ENCODE data around the gene ABHD16B.
"Not testable (repeated sequence)": the region's sequence is repeated elsewhere in the genome, so short reads cannot be mapped to it uniquely, and the experiment has no call there.

The ABHD16B gene

GRCh38 chr20:63834491-63834880, 26.8 kb upstream of the ABHD16B start:
- no peak for DNase-seq (ENCODE audit: low read depth in 4 of 4, low spot score in 1 of 4)

GRCh38 chr20:63835021-63835858, 26.1 kb upstream of the ABHD16B start:
- DNase-seq (ENCODE audit: low read depth in 4 of 4, low spot score in 1 of 4) = no peak

GRCh38 chr20:63836458-63837344, 24.6 kb upstream of the ABHD16B start:
- no peak for DNase-seq (ENCODE audit: low read depth in 4 of 4, low spot score in 1 of 4)

- no peak for DNase-seq (ENCODE audit: low read depth in 4 of 4, low spot score in 1 of 4)
Observed at GRCh38 chr20:63837479-63837878, 23.8 kb upstream of the ABHD16B start.

- no peak for DNase-seq (ENCODE audit: low read depth in 4 of 4, low spot score in 1 of 4)
Observed at GRCh38 chr20:63839620-63840019, 21.7 kb upstream of the ABHD16B start.

GRCh38 chr20:63840405-63840828, 20.9 kb upstream of the ABHD16B start:
- DNase-seq (ENCODE audit: low read depth in 4 of 4, low spot score in 1 of 4) = no peak

GRCh38 chr20:63842258-63842657, 19.0 kb upstream of the ABHD16B start:
- DNase-seq (ENCODE audit: low read depth in 4 of 4, low spot score in 1 of 4) = no peak

- DNase-seq (ENCODE audit: low read depth in 4 of 4, low spot score in 1 of 4) = no peak
Observed at GRCh38 chr20:63843222-63843621, 18.1 kb upstream of the ABHD16B start.

GRCh38 chr20:63843778-63844177, 17.5 kb upstream of the ABHD16B start:
- no peak for DNase-seq (ENCODE audit: low read depth in 4 of 4, low spot score in 1 of 4)

- DNase-seq (ENCODE audit: low read depth in 4 of 4, low spot score in 1 of 4) = no peak
Observed at GRCh38 chr20:63844511-63844991, 16.7 kb upstream of the ABHD16B start.

GRCh38 chr20:63846128-63846771, 15.0 kb upstream of the ABHD16B start:
- no peak for DNase-seq (ENCODE audit: low read depth in 4 of 4, low spot score in 1 of 4)

- no peak for DNase-seq (ENCODE audit: low read depth in 4 of 4, low spot score in 1 of 4)
Observed at GRCh38 chr20:63846888-63847236, 14.4 kb upstream of the ABHD16B start.

- DNase-seq (ENCODE audit: low read depth in 4 of 4, low spot score in 1 of 4) = no peak
Observed at GRCh38 chr20:63847237-63848002, 13.9 kb upstream of the ABHD16B start.

GRCh38 chr20:63848003-63848911, 13.0 kb upstream of the ABHD16B start:
- DNase-seq (ENCODE audit: low read depth in 4 of 4, low spot score in 1 of 4) = no peak

- peak in 2 of 4 experiments; percentile 35 to 54 for DNase-seq (ENCODE audit: low read depth in 4 of 4, low spot score in 1 of 4)
Observed at GRCh38 chr20:63850689-63851547, 10.4 kb upstream of the ABHD16B start.

GRCh38 chr20:63851548-63851943, 9.8 kb upstream of the ABHD16B start:
- DNase-seq (ENCODE audit: low read depth in 4 of 4, low spot score in 1 of 4) = not testable (repeated sequence)

GRCh38 chr20:63853733-63854068, 7.6 kb upstream of the ABHD16B start:
- not testable (repeated sequence) for DNase-seq (ENCODE audit: low read depth in 4 of 4, low spot score in 1 of 4)

- no peak for DNase-seq (ENCODE audit: low read depth in 4 of 4, low spot score in 1 of 4)
Observed at GRCh38 chr20:63854069-63854765, 7.1 kb upstream of the ABHD16B start.

Measured in stimulated activated CD4-positive, alpha-beta T cell treated with anti-CD3 and anti-CD28 coated beads, Interleukin-1b, Interleukin-23, amount 100 ng/mL, for 24 hours (primary cell).